AG04449 (cell line): ENCODE data around the gene LAMA3.

Source experiments
- CTCF ChIA-PET: fragments of 350-600 bp; formaldehyde crosslinking; extraction: SDS; loops from one replicate; lab custom pipeline; 2021; ENCODE audit warnings: antibody characterized with exemption; lab: Yijun Ruan, JAX
- POLR2A ChIA-PET: fragments of 400-600, 350-600 bp; formaldehyde crosslinking; extraction: SDS; loops from one replicate; lab custom pipeline; 2020; ENCODE audit warnings: antibody characterized with exemption, inconsistent platforms; lab: Yijun Ruan, JAX
- DNase-seq: peaks from one replicate; pipeline ENCODE4 v3.0.0-alpha.2; 2010; ENCODE audit warnings: low read depth, low spot score
- H3K4me3 ChIP-seq: 2 replicates; pipeline ENCODE4 v1.5.1; 2011; ENCODE audit warnings: low read depth, mild to moderate bottlenecking, control low read depth, low read length
- TF ChIP-seq, protein P1 (sequence below): IDR thresholded peaks from one replicate; pipeline ENCODE4 v1.5.1; 2011; ENCODE audit warnings: mild to moderate bottlenecking, moderate library complexity, low read length, control low read depth, inconsistent platforms; ENCODE audit not compliant: insufficient read depth; ENCODE audit errors: missing control alignments

LAMA3 gene

DNA sequence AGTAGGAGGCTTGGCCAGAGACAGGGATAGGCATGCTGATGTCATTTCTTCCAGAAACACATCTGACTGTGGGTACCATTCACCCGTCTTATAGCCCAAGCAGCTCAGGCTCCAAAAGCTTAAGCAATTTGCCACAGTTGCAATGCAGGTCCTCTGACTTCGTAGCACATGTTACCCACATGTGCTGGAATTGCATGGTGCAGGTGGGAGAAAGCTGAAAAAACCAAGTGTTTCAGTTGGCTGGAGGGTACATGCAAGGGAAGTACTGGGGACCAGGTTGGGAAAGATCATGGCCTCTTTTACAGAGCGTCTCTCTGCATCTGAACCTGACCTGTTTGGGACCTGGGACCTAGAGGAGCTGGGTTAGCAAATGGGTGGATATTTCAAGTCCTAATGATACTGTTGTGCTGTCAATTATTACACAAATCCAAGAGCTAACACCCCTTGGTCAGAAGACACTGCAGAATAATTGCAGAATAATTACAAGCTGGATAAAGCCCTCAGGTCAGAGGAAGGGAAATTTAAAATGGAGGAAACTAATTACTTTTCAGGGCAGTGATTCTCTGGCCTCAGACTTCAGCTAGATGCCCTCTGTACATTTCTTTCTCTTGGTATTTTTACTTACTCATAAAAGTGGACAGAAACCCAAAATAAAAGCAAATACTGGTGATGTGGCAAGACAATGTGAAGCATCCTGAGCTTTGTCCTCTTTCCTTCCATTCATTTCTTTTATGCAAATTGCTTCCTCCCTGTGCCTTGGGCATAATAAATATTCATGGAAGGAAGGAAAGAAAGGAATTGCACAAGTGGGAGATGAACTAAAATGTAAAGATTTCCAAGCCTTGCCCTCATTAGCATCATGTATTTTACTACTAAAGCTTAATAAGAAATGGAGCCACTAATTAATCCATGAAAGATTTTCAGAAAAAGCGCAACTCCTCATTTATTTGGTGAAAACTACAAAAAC is 279.7 kb downstream of the LAMA3 start:
- TF ChIP-seq, protein P1, sequence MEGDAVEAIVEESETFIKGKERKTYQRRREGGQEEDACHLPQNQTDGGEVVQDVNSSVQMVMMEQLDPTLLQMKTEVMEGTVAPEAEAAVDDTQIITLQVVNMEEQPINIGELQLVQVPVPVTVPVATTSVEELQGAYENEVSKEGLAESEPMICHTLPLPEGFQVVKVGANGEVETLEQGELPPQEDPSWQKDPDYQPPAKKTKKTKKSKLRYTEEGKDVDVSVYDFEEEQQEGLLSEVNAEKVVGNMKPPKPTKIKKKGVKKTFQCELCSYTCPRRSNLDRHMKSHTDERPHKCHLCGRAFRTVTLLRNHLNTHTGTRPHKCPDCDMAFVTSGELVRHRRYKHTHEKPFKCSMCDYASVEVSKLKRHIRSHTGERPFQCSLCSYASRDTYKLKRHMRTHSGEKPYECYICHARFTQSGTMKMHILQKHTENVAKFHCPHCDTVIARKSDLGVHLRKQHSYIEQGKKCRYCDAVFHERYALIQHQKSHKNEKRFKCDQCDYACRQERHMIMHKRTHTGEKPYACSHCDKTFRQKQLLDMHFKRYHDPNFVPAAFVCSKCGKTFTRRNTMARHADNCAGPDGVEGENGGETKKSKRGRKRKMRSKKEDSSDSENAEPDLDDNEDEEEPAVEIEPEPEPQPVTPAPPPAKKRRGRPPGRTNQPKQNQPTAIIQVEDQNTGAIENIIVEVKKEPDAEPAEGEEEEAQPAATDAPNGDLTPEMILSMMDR = no peak
- no peak for DNase-seq
- ChIA-PET POLR2A (no interaction called here), CTCF (interaction anchor here (2.0 to 2.3 kb wide), 2 partner anchors 15 to 50 kb away, joined by 4 to 6 read pairs; no protein-coding TSS in a partner anchor)
- no peak overlapping the region for H3K4me3 ChIP-seq

DNA sequence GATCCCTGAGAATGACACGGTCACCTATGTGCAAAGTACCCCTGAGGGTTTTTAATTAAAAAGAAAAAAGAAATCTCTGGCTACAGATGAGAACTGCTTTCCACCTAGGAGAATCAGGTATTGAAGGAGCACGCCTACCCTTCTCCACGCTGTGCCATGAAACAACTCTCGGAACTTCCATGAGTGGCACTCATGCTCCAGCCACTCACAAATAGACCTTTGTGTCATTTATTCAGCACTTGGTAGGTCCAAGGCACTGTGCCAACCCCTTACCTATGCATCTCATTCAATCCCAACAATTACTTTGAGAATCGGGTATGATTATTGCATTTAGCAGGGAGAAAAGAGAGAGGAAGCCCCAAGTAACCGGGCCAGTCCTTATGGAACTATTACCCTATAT is 280.4 kb downstream of the LAMA3 start:
- ChIA-PET POLR2A (no interaction called here), CTCF (interaction anchor here (2.0 to 2.3 kb wide), 2 partner anchors 16 to 51 kb away, joined by 4 to 6 read pairs; no protein-coding TSS in a partner anchor)
- H3K4me3 ChIP-seq = no peak overlapping the region
- no peak for DNase-seq
- TF ChIP-seq, protein P1 = no peak

DNA sequence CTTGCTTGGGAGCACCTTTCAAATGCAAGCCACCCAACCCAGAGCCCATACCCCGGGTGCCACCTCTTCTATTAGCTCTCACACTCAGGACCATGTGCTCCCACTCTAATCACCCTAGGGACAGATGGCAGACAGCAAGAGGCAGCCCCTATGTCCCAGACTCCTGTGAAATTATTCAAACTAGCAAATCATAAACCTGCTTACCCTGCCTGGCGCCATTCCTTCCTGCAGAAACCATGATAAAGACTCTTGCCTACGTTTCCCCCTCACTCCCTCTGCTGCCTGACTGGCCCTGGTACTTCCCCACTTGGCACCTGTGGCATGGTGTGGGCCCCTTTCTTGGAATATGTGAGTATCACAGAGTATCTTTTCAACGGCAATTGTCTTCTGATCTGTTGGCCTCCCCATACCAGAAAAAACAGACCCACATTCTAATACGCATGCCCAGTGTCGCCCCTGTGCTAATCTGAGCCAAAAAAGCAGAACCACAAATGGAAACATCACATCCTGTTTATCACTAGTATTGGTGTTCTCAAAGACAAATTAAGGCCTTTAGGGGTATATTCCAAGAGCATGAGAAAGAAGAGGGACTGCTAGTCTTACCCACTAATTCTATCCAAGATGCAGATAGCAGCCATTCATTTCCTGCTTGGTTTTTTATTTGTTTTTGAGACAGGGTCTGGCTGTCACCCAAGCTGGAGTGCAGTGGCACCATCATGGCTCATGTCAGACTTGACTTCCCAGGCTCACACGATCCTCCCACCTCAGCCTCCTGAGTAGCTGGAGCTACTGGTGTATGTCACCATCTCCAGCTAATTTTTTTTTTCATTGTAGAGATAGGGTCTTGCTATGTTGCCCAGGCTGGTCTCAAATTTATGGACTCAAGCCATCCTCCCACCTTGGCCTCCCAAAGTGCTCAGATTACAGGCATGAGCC is 281.2 kb downstream of the LAMA3 start:
- DNase-seq = no peak
- ChIA-PET CTCF (no interaction called here), POLR2A (no interaction called here)
- no peak overlapping the region for H3K4me3 ChIP-seq
- TF ChIP-seq, protein P1 = no peak

DNA sequence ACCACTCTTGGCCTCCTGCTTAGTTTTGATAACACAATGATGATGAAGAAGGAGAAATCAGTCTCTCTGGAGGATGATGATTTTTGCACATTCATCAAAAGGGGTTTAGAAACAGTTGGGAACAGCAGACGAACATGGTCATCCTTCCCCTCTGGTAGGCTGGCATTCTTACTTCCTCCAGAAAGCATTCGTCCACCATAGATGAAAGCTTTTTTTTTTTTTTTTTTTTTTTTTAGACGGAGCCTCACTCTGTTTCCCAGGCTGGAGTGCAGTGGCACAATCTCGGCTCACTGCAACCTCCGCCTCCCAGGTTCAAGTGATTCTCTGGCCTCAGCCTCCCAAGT is 281.8 kb downstream of the LAMA3 start:
- DNase-seq = no peak
- POLR2A ChIA-PET = no interaction called here
- CTCF ChIA-PET = no interaction called here
- H3K4me3 ChIP-seq = no peak overlapping the region
- TF ChIP-seq, protein P1 = no peak

DNA sequence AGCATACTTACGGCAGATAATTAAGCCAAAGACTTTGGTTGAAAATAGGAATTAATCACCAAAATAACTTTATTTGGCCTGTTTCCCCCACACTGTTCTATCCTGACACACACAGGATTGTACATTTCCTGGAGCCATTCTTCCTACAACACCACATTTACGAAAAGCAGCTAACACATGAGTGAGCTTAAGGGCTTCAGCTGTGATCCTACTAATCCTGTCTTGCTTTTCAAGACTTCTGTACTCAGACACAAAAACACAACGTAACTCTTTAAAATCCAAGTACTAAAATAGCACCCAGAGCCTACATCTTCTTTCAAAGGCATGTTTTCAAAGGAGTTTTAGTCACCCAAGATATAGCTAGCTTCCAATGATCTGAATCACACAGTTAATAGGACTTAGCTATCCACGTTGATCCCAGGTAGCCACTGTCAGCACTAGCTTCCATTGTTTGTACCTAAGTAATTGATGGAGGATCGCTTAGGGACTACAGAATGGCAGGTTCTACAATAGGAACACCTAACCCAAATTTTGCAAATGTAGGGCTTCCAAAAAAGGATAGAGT is 282.5 kb downstream of the LAMA3 start:
- no peak overlapping the region for H3K4me3 ChIP-seq
- TF ChIP-seq, protein P1 = no peak
- ChIA-PET CTCF (interaction anchor here (0.6 to 0.7 kb wide), 2 partner anchors 22 to 53 kb away, joined by 3 read pairs; no protein-coding TSS in a partner anchor), POLR2A (no interaction called here)
- no peak for DNase-seq

DNA sequence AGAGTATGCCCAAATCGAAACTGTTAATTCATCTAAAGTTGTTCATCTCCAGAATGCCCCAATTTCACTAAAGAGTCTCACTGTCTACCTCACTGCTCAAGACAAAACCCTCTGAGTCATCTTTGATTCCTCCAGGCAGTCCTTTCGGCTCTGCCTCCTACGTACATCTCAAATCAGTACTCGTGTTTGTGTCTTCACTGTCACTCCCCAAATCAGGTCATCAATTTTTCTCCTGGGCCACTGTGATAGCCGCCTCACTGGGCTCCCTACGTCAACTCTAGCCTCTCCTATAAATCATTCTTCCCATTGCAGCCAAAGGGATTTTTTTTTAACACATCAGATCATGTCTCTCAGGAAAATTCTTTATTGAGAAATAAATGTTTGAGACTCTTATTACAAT is 283.2 kb downstream of the LAMA3 start:
- ChIA-PET POLR2A (no interaction called here), CTCF (interaction anchor here (1.1 kb wide), 1 partner anchor 21 kb away, joined by 3 read pairs; no protein-coding TSS in a partner anchor)
- no peak overlapping the region for H3K4me3 ChIP-seq
- DNase-seq = no peak
- TF ChIP-seq, protein P1 = no peak
